ENCODE data around the gene LCOR.

The LCOR gene

DNA sequence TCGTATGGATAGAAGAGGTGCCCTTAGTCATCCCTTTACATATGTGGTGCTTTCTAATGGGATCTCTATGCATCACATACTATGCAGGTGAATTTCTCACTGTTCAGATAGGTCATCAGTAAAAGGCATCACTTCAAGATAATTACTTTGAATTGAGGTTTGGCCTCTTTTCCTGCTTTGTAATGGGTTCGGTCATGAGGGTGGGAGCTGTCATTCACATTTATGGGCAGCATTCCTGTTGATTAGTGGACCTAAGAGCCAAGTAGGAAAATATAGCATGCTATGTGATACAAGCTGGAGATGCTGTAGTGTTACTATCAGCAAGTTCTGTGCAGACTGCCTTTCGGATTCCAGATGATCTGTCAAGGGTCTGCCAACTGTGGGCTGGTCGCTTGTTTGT is 156.3 kb downstream of the LCOR start:
- no peak for DNase-seq

DNA sequence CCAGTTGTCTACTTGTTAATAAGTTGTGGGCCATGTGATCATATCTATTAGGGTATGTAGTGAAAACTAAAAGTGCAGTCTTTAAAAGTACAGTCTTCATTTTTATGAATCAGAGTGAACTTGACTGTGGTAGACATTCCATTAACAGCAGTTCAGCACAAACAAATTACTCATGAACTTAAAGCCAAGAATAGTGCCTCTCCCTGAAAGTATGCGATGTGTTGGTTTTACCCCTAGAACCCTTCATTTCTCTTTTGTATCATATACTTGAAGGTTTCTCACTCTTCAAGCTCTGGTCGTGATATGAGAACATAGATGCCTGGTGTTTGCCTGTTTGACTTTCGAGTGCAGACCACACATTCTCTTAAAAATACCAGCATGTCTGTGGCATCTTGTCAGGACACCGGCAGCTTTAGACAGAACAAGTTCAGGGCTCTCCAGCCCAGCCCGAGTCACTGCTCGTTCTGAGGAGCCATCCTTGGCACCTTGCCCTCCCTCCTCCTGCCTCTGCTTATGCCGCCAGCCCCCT is 159.3 kb downstream of the LCOR start:
- no peak for DNase-seq

DNA sequence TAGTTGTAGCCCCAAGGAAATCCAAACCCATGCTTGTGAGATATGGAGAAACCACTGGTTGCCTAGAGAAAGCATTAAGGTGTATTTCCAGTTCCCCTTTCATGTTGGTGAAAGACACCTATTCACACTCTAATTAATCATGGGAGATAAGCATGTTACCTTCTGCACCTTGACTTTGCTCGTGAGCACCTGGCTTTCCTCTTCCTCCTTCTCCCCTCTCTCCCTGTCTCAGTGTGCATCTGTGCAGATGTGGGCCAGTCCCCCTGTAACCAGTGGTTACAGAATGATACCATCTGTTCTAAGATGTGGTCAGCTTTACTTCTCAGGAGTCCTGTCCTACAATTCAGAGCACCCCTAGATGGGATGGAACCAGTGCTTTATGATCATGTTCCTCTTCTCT is 160.6 kb downstream of the LCOR start:
- DNase-seq, result peak; percentile 11

DNA sequence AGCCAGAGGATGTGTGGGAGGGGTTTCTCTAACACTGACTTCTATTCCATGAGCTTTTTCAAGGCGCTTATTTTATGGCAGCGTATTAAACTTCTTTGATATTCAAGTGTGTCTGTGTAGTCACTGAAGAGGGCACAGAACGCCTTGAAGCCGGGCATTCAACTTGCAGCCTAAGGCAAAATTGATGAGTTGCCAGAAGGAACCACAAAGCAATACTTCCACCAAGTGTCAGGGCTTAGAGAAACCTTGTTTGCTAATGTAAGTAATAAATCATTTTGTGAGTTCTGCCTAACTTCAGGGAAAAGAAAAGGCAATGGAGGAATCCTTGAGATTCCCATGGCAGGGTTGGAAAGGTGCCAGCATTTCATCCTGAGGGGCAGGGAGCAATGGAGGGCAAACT is 163.8 kb downstream of the LCOR start:
- DNase-seq, result peak; percentile 23

DNA sequence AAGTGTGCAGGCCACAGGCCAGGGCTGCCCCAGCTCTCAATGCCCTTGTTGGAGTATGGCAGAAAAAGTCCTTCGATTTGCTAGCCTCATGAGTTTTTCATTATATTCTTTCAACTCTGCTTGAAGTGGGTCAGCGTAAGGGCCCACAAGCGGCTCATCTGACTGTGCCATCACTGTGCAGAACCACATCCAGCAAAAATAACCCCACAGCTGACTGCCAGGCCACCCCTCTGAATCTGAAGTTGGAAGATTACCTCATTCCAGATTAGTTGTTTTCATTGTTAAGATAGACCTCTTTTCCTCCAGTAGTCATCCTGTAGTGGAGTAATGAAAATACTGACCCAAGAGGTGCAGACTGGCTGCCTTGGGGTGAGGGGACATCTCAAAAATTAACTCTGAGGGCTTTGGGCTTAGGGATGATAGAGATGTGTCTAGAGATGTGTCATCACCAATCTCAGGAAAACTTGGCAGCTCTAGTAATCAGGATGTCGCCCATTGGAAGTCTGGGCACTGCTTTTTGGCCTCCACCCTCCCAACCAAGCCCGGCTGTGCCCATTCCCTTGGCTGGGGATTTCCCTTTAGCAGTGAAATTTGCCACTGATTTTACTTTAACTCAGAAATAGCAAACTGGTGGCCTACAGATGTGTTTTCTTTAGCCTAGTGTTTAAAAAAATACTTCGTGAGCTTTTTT is 164.3 kb downstream of the LCOR start:
- no peak for DNase-seq

DNA sequence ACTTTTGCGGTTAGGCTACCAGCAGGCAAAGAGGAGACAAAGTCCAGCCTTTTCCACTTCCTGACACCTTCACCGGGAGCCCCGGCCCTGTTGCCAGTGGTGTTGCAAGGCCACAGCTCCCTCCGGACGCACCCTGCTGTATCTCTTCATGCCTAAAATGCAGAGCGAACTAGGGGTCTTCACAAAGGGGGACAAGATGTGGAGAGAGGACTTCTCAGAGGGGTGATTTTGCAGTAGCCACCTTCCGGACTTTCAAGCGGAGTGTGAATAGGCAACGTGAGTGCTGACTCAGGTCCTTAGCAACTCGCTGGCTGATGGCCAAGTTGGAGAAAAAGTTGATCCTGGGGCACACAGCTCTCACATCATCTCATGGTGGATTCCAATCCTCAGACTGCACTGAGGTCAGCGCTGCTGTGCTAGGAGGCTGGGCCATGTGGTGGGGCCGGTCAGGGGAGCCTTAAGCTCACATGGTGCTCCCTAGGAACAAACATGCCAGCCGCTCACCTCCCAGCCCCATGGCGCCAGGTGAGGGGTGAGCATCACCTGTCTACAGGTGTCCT is 166.3 kb downstream of the LCOR start:
- peak; percentile 29 for DNase-seq

- no peak for DNase-seq
Measured at GRCh38 chr10:96999337-96999736, 167.2 kb downstream of the LCOR start.

DNA sequence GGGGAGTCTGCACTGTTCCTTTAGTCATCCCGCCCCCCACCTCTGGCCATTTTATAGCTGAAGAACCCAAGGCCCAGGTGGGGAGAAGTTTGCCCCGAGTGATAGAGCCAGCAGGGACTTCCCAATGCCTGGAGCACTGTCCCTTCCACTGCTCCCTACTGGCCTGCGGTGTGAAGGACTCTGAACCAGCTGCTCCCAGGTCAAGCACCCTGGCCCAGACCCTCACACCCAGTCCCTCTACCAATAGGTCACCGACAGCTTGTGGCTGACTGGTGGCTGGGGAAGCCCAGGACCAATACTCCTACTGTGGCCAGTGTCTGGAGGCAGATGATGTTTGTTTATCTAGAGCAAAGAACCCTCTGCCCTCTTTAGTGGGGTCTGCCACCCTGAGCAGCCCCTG is 167.9 kb downstream of the LCOR start:
- DNase-seq, result no peak

- no peak for DNase-seq
Measured at GRCh38 chr10:97000487-97001182, 168.5 kb downstream of the LCOR start.

DNA sequence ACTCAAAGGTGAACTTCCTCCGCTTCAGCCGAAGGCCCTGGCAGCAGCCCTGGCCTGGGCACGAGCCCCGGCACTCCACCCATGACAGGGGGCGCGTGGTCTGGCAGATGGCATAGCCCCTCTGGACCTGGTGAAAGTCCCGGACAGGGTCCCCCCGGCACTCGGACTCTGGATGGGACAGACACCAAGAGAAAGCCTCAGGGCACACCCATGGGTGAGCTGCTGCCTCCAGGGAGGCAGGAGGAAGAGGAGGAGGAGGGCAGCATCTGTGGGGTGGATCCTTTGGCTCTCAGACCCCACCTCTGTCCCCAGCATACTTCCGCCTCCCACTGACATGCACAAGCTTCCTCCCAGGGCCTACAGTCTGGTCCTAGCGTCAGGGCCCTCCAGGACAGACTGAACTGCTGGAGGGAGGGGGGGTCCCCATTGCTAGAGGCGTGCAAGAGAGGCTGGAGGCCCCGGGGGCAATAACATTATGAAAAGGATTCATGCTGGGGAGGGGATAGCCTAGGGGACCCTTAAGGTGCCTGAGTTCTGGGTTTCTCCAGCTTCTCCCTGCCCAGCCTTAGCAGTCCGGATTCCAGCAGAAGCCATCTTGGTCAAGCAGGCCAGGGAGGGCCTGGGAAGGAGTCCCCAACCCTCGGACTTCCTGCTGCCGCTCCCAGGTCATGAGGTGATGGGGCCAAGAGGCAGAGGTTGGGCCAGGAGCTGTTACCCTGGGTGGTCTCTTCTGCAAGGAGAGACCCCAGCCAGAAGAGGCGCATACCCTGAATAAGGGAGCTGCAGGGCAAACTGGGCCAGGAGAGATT is 169.3 kb downstream of the LCOR start:
- DNase-seq, result no peak

DNA sequence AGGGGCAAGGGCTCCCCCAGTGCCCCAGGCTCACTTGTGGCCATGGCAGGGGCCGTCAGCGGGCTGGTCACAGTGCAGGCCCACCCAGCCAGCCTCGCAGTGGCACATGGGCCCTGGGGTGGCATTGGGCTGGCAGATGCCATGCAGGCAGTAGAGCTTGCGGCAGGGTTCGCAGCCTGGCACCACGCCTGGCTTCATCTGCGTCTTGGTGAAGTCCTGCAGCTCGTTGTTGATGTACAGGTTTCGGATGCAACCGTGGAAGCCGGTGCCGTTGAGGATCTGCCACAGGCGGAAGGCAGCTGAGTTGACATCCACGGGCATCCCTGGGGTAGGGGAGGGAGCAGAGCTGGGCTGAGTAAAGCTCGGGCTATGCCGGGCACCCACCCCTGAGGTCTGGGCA is 170.6 kb downstream of the LCOR start:
- DNase-seq, result no peak

DNA sequence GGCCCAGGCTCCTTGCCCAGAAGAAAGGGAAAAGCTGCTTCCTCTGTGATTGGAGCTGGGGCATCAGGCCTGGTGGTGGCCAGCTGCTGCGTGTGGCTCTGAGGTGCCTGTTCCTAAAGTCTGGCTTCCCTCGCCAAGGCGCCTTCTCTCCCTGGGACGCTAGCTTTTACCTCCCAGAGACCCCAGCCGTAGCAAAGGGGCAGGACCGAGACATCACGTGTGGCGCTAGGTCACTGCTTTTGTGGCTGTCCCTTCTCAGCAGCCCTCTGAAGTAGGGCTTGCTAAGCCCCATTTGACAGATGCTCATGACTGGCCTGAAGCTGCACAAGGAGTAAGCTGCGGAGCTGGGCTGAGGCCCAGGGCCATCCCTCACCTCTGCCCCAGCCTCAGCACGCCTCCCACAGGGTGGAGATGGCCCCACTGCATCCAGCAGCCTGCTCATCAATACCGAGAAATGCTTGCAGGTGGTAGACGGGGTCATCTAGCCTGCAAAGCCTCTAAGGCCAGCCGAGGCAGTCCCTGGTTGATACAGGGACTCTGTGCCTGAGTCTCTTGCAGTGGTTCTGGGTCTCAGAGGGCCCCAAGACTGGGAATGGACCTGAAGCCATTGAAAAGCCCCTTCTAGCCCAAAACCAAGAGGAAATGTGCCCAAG is 171.2 kb downstream of the LCOR start:
- DNase-seq, result no peak

- DNase-seq, result no peak
Measured at GRCh38 chr10:97003804-97004201, 171.7 kb downstream of the LCOR start.

GRCh38 chr10:97004591-97004990 is 172.5 kb downstream of the LCOR start:
- no peak for DNase-seq

DNA sequence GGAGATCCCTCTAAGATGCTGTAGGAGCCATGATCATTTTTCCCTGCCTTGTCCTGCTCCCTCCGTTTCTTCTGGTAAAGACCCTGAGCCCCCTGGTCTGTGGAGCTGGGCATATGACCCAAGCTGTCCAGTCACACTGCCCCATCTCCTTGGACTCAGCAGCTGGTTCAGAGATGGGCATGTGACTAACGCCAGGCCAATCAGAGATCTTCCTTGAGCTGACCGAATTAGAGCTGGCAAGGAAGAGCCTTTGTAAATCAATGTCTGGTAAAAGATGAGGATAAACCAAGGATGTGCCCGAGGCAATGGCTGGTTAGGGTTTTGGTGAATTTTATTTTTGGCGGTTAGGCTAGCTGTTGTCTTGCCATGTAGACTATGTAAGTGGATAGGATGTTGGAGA is 173.3 kb downstream of the LCOR start:
- no peak for DNase-seq

DNA sequence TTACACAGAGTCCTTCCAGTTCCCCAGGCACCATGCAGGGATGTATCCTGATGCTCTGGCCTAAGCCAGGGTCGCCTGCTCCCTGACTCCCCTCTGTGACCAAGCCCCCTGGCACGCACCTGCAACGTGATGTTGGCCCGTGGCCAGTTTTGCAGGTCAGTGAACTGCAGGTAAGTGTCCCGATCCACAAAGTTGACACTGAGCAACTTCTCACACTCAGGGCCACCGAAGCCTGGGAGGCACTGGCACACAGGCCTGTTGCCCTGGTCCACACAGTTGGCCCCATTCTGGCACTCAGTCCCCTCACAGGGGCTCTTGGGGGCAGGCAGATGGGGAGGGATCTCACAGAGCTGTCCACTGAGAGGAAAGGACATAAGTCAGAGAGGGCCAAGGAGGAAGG is 174.3 kb downstream of the LCOR start:
- DNase-seq, result no peak

DNA sequence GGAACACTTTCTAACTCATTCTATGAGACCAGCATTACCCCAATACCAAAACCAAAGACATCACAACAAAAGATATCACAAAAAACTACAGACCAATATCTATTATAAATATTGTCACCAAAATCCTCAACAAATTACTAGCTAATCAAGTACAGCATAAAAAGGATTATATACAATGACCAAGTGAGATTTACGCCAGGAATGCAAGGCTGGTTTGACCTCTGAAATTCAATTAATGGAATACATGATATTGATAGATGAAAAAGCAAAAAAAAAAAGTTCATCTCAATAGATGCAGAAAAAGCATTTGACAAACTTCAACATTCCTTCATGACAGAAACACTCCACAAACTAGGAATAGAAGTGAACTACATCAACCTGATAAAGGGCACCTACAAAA is 175.3 kb downstream of the LCOR start:
- no peak for DNase-seq

DNA sequence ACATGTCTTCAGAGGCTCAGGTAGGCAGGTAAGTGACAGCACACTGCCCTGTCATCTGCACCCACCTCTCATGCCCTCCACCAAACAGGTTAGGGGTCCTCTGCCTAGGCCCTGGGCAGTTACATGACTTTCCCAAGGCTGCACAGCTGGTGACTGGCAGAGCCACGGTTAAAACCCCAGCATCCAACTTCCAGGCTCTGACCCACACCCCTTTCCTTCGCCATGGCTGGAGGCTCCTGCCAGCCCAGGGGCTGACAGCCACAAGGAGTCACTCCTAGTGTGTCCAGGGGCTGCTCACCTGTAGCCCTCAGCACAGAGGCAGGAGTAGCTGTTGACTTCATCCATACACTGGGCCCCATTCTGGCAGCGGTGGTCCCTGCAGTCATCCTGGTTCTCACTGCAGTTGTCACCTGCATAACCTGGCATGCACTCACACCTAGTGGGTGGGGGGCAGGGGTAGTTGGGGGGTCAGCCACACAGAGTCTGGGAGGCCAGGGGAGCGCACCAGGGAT is 178.7 kb downstream of the LCOR start:
- no peak for DNase-seq

- DNase-seq, result no peak
Measured at GRCh38 chr10:97011397-97011796, 179.3 kb downstream of the LCOR start.

GRCh38 chr10:97012470-97012869 is 180.4 kb downstream of the LCOR start:
- DNase-seq, result no peak

DNA sequence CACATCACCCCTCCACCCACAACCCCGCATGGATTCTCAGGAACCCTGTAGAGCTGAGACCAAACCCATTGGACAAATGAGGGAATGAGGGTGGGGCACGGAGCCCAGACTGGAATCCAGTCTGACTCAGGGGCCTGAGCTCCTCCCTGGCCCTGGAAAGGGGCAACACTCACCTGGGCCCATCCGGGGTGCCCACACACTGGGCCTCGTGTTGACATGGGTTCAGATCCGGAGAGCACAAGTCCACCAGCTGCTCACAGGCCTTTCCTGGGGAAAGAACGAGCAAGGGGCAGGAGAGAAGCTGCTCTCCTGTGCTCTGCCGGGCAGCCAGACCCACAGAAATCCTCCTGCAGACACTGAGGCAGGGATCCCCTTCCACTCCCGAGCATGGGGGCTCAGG is 181.5 kb downstream of the LCOR start:
- no peak for DNase-seq

- DNase-seq, result no peak
Measured at GRCh38 chr10:97013983-97014382, 181.9 kb downstream of the LCOR start.

DNA sequence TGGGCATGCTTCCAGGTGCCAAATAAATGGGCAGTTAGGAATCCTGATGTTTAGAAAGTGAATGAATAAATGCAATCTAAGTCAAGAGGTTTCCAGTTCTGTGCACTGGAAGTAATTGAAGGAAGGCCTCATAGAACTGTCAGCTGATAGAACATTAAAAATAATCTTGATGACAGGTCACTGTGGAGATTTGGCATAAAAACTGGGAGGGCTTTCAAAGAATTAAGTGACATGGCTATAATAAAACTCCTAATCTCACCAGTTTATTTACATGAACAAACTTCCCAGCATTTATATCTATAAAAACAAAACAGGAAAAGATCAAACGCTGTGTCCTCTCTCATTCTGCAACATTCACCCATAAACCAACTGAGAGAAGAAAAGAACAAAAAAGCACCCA is 183.1 kb downstream of the LCOR start:
- DNase-seq, result no peak

Measured in hematopoietic multipotent progenitor cell treated with erythropoietin and hydrocortisone succinate and interleukin-3 and kit ligand, for 4 days (in vitro differentiated cells).